HEK293 (cell line): Measurements from ENCODE around the gene PCSK9.

Source experiments
- CTCF ChIA-PET: fragments of 350-600 bp; formaldehyde crosslinking; extraction: SDS; loops from one replicate; lab custom pipeline; 2021; ENCODE audit warnings: antibody characterized with exemption; lab: Yijun Ruan, JAX
- POLR2A ChIA-PET: fragments of 300-600 bp; formaldehyde crosslinking; extraction: SDS; loops from one replicate; lab custom pipeline; 2020; ENCODE audit warnings: antibody characterized with exemption, inconsistent platforms; lab: Yijun Ruan, JAX
- H3K27ac ChIP-seq: fragments of 200-500 bp; sonication (Bioruptor generic); 2 replicates; pipeline ENCODE4 v1.5.1; 2014; ENCODE audit warnings: low read depth, low read length, control low read depth, inconsistent platforms; ENCODE audit errors: extremely low read depth
- H3K36me3 ChIP-seq, 2 experiments: fragments of 200-500 bp in 1 of 2; sonication (Bioruptor generic) in 1 of 2; 1 replicate in 1 of 2; 2 replicates in 1 of 2; pipeline ENCODE4 v1.5.1; 2014 to 2017; ENCODE audit warnings: inconsistent platforms in 2 of 2, low read length in 2 of 2; ENCODE audit not compliant: control insufficient read depth in 2 of 2, insufficient read depth in 1 of 2
- H3K4me1 ChIP-seq: fragments of 200-500 bp; sonication (Bioruptor generic); 2 replicates; pipeline ENCODE4 v1.5.1; 2014; ENCODE audit warnings: mild to moderate bottlenecking, low read length, inconsistent platforms; ENCODE audit not compliant: control insufficient read depth, insufficient read depth
- H3K4me3 ChIP-seq: 2 replicates; pipeline ENCODE4 v1.5.1; 2011; ENCODE audit warnings: low read depth, mild to moderate bottlenecking, control low read depth, low read length, moderate library complexity
- H3K9me3 ChIP-seq: fragments of 200-500 bp; sonication (Bioruptor generic); 2 replicates; pipeline ENCODE4 v1.5.1; 2014; ENCODE audit warnings: low read depth, low read length, inconsistent platforms; ENCODE audit not compliant: control insufficient read depth, insufficient read depth
- AEBP2 ChIP-seq: fragments of 450-650 bp; formaldehyde crosslinking; IDR thresholded peaks from 2 replicates; pipeline ENCODE4 v1.5.1; 2016; ENCODE audit warnings: missing biosample characterization, missing genetic modification characterization, borderline replicate concordance
- KLF1 ChIP-seq: fragments of 450-650 bp; formaldehyde crosslinking; IDR thresholded peaks from 2 replicates; pipeline ENCODE4 v1.5.1; 2016; ENCODE audit warnings: missing biosample characterization, missing genetic modification characterization
- SETDB1 ChIP-seq: IDR thresholded peaks from one replicate; pipeline ENCODE4 v1.6.1; 2017; ENCODE audit warnings: mild to moderate bottlenecking, low read length, moderate library complexity, mixed read lengths; ENCODE audit not compliant: insufficient read length
- SP3 ChIP-seq: fragments of 450-650 bp; formaldehyde crosslinking; IDR thresholded peaks from 2 replicates; pipeline ENCODE4 v1.5.1; 2016; ENCODE audit warnings: missing biosample characterization, missing genetic modification characterization
- ZNF132 ChIP-seq: fragments of 450-650 bp; formaldehyde crosslinking; IDR thresholded peaks from 2 replicates; pipeline ENCODE4 v1.5.1; 2017; ENCODE audit warnings: missing biosample characterization, missing genetic modification characterization, borderline replicate concordance
- ZNF157 ChIP-seq: fragments of 450-650 bp; formaldehyde crosslinking; IDR thresholded peaks from 2 replicates; pipeline ENCODE4 v1.5.1; 2016; ENCODE audit warnings: missing biosample characterization, missing genetic modification characterization
- ZNF174 ChIP-seq: fragments of 450-650 bp; formaldehyde crosslinking; IDR thresholded peaks from 2 replicates; pipeline ENCODE4 v1.5.0; 2017; ENCODE audit warnings: missing biosample characterization, mild to moderate bottlenecking, missing genetic modification characterization
- ZNF521 ChIP-seq: fragments of 450-650 bp; formaldehyde crosslinking; IDR thresholded peaks from 2 replicates; pipeline ENCODE4 v1.5.1; 2017; ENCODE audit warnings: missing biosample characterization, mild to moderate bottlenecking, missing genetic modification characterization
- ZNF654 ChIP-seq: fragments of 450-650 bp; formaldehyde crosslinking; IDR thresholded peaks from 2 replicates; pipeline ENCODE4 v1.5.1; 2016; ENCODE audit warnings: low read depth, missing biosample characterization, missing genetic modification characterization
- ZNF660 ChIP-seq: fragments of 450-650 bp; IDR thresholded peaks from 2 replicates; pipeline ENCODE4 v1.5.1; 2018; ENCODE audit warnings: missing biosample characterization, mild to moderate bottlenecking, missing genetic modification characterization
- ZNF768 ChIP-seq: fragments of 450-650 bp; formaldehyde crosslinking; IDR thresholded peaks from 2 replicates; pipeline ENCODE4 v1.5.1; 2018; ENCODE audit warnings: missing biosample characterization, mild to moderate bottlenecking, missing genetic modification characterization
- ZSCAN5A ChIP-seq: fragments of 450-650 bp; formaldehyde crosslinking; IDR thresholded peaks from 2 replicates; pipeline ENCODE4 v1.5.1; 2016; ENCODE audit warnings: missing biosample characterization, missing genetic modification characterization
- TF ChIP-seq, protein P1 (sequence below): fragments of 450-650 bp; formaldehyde crosslinking; IDR thresholded peaks from 2 replicates; pipeline ENCODE4 v1.5.1; 2016; ENCODE audit warnings: missing biosample characterization, missing genetic modification characterization, borderline replicate concordance
- TF ChIP-seq, protein P2 (sequence below): fragments of 450-650 bp; formaldehyde crosslinking; IDR thresholded peaks from 2 replicates; pipeline ENCODE4 v1.5.1; 2016; ENCODE audit warnings: missing biosample characterization, missing genetic modification characterization
- TF ChIP-seq, protein P3 (sequence below): fragments of 450-650 bp; formaldehyde crosslinking; IDR thresholded peaks from 2 replicates; pipeline ENCODE4 v1.5.1; 2016; ENCODE audit warnings: missing biosample characterization, missing genetic modification characterization, borderline replicate concordance

The PCSK9 gene

GRCh38 chr1:55064861-55065263 lies 25.5 kb downstream of the PCSK9 start:
- CTCF ChIA-PET: no interaction called here
- H3K36me3 ChIP-seq: peaks cover 0 to 34% of the 10 kb centered on the region in 2 experiments; a peak in 1 of 3 replicates
- no peak overlapping the region for H3K27ac ChIP-seq

More at GRCh38 chr1:55064861-55065263, 25.5 kb downstream of the PCSK9 start:
- Histone ChIP-seq H3K9me3 (no peaks in the 10 kb centered on the region), H3K4me3 (no peak overlapping the region), H3K4me1 (no peaks in the 10 kb centered on the region)
- TF ChIP-seq ZSCAN5A (tag by site-specific recombination) (no peak), ZNF768 (no peak), ZNF157 (tag by site-specific recombination) (no peak), ZNF174 (tag by site-specific recombination) (no peak), ZNF521 (tag by site-specific recombination) (no peak), ZNF132 (no peak), SP3 (tag by site-specific recombination) (no peak), KLF1 (tag by site-specific recombination) (no peak), SETDB1 (no peak), AEBP2 (tag by site-specific recombination) (no peak), ZNF660 (no peak), ZNF654 (no peak)
- TF ChIP-seq, protein P1, sequence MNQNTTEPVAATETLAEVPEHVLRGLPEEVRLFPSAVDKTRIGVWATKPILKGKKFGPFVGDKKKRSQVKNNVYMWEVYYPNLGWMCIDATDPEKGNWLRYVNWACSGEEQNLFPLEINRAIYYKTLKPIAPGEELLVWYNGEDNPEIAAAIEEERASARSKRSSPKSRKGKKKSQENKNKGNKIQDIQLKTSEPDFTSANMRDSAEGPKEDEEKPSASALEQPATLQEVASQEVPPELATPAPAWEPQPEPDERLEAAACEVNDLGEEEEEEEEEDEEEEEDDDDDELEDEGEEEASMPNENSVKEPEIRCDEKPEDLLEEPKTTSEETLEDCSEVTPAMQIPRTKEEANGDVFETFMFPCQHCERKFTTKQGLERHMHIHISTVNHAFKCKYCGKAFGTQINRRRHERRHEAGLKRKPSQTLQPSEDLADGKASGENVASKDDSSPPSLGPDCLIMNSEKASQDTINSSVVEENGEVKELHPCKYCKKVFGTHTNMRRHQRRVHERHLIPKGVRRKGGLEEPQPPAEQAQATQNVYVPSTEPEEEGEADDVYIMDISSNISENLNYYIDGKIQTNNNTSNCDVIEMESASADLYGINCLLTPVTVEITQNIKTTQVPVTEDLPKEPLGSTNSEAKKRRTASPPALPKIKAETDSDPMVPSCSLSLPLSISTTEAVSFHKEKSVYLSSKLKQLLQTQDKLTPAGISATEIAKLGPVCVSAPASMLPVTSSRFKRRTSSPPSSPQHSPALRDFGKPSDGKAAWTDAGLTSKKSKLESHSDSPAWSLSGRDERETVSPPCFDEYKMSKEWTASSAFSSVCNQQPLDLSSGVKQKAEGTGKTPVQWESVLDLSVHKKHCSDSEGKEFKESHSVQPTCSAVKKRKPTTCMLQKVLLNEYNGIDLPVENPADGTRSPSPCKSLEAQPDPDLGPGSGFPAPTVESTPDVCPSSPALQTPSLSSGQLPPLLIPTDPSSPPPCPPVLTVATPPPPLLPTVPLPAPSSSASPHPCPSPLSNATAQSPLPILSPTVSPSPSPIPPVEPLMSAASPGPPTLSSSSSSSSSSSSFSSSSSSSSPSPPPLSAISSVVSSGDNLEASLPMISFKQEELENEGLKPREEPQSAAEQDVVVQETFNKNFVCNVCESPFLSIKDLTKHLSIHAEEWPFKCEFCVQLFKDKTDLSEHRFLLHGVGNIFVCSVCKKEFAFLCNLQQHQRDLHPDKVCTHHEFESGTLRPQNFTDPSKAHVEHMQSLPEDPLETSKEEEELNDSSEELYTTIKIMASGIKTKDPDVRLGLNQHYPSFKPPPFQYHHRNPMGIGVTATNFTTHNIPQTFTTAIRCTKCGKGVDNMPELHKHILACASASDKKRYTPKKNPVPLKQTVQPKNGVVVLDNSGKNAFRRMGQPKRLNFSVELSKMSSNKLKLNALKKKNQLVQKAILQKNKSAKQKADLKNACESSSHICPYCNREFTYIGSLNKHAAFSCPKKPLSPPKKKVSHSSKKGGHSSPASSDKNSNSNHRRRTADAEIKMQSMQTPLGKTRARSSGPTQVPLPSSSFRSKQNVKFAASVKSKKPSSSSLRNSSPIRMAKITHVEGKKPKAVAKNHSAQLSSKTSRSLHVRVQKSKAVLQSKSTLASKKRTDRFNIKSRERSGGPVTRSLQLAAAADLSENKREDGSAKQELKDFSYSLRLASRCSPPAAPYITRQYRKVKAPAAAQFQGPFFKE (tag by site-specific recombination): no peak
- TF ChIP-seq, protein P2, sequence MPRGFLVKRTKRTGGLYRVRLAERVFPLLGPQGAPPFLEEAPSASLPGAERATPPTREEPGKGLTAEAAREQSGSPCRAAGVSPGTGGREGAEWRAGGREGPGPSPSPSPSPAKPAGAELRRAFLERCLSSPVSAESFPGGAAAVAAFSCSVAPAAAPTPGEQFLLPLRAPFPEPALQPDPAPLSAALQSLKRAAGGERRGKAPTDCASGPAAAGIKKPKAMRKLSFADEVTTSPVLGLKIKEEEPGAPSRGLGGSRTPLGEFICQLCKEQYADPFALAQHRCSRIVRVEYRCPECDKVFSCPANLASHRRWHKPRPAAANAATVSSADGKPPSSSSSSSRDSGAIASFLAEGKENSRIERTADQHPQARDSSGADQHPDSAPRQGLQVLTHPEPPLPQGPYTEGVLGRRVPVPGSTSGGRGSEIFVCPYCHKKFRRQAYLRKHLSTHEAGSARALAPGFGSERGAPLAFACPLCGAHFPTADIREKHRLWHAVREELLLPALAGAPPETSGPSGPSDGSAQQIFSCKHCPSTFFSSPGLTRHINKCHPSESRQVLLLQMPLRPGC (tag by site-specific recombination): no peak
- TF ChIP-seq, protein P3, sequence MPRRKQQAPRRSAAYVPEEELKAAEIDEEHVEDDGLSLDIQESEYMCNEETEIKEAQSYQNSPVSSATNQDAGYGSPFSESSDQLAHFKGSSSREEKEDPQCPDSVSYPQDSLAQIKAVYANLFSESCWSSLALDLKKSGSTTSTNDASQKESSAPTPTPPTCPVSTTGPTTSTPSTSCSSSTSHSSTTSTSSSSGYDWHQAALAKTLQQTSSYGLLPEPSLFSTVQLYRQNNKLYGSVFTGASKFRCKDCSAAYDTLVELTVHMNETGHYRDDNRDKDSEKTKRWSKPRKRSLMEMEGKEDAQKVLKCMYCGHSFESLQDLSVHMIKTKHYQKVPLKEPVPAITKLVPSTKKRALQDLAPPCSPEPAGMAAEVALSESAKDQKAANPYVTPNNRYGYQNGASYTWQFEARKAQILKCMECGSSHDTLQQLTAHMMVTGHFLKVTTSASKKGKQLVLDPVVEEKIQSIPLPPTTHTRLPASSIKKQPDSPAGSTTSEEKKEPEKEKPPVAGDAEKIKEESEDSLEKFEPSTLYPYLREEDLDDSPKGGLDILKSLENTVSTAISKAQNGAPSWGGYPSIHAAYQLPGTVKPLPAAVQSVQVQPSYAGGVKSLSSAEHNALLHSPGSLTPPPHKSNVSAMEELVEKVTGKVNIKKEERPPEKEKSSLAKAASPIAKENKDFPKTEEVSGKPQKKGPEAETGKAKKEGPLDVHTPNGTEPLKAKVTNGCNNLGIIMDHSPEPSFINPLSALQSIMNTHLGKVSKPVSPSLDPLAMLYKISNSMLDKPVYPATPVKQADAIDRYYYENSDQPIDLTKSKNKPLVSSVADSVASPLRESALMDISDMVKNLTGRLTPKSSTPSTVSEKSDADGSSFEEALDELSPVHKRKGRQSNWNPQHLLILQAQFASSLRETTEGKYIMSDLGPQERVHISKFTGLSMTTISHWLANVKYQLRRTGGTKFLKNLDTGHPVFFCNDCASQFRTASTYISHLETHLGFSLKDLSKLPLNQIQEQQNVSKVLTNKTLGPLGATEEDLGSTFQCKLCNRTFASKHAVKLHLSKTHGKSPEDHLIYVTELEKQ (tag by site-specific recombination): no peak
- POLR2A ChIA-PET: no interaction called here
